Epithelial cell of esophagus (primary cell): ENCODE results near the gene KCTD21.
A peak's percentile ranks its signal among the peaks of the same experiment; 100 is the strongest.

Source experiments
- DNase-seq: peaks from one replicate; pipeline ENCODE4 v3.0.0; 2010; ENCODE audit warnings: low read depth
- H3K4me3 ChIP-seq: 2 replicates; pipeline ENCODE4 v1.5.1; 2011; ENCODE audit warnings: mild to moderate bottlenecking, low read length, control low read depth
- TF ChIP-seq, protein P1 (sequence below): IDR thresholded peaks from 2 replicates; pipeline ENCODE4 v1.5.1; 2011; ENCODE audit warnings: low read depth, mild to moderate bottlenecking, low read length, control low read depth, inconsistent platforms; ENCODE audit not compliant: insufficient read depth; ENCODE audit errors: missing control alignments

The KCTD21 gene

DNA sequence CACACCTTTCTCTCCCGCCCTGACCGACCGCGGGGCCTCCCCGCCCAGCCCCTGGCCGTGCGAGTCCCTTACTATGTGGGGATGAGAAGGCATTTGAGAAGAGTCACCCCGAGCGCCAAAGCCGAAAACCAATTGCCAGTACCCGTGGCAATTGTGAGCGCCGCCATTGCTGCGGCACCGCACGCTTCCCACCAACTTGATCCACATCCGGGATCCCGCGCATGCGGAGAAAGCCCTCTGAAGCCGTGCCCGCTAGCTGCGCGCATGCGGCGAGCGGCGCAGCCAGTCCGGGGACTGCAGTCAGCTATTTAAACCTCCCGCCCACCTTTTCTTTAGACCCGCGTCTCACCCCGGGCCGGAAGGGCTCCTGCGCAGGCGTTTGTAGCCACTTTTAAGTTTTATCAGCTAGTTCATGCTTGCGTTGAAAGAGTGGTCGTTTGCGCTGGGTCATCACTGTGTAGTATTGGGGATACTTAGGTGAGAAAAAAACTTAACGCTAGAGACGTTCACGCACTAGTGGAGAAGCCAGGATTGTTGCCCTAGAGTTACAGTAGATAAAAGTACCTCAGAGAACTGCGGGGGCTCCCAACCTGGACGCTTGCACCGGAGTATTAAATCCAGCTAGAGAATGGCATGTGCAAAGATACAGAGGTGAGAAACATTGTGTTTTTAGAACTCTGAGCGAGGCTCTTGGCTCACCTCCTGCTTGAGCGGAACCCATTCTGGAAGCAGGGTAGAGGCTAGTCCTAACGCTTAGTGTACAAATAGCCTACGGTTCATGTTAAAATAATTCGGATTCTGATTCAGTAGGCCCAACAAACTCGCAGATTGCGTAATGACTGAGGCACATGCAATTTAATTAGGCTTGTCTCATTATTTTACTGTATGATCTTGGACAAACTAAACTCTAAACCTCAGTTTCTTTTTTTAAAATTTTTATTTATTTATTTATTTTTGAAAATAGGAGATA, 48.7 kb downstream of the KCTD21 start, which contains the start of gene ALG8:
TSS of gene ALG8 (minus strand) at position 205 of the 970 bp plus-strand sequence. CDS start at position 167, 38 bp downstream.
- TF ChIP-seq, protein P1, sequence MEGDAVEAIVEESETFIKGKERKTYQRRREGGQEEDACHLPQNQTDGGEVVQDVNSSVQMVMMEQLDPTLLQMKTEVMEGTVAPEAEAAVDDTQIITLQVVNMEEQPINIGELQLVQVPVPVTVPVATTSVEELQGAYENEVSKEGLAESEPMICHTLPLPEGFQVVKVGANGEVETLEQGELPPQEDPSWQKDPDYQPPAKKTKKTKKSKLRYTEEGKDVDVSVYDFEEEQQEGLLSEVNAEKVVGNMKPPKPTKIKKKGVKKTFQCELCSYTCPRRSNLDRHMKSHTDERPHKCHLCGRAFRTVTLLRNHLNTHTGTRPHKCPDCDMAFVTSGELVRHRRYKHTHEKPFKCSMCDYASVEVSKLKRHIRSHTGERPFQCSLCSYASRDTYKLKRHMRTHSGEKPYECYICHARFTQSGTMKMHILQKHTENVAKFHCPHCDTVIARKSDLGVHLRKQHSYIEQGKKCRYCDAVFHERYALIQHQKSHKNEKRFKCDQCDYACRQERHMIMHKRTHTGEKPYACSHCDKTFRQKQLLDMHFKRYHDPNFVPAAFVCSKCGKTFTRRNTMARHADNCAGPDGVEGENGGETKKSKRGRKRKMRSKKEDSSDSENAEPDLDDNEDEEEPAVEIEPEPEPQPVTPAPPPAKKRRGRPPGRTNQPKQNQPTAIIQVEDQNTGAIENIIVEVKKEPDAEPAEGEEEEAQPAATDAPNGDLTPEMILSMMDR: no peak
- H3K4me3 ChIP-seq: peak within 1 kb of the TSS; percentile 99
- DNase-seq: peak; percentile 98

DNA sequence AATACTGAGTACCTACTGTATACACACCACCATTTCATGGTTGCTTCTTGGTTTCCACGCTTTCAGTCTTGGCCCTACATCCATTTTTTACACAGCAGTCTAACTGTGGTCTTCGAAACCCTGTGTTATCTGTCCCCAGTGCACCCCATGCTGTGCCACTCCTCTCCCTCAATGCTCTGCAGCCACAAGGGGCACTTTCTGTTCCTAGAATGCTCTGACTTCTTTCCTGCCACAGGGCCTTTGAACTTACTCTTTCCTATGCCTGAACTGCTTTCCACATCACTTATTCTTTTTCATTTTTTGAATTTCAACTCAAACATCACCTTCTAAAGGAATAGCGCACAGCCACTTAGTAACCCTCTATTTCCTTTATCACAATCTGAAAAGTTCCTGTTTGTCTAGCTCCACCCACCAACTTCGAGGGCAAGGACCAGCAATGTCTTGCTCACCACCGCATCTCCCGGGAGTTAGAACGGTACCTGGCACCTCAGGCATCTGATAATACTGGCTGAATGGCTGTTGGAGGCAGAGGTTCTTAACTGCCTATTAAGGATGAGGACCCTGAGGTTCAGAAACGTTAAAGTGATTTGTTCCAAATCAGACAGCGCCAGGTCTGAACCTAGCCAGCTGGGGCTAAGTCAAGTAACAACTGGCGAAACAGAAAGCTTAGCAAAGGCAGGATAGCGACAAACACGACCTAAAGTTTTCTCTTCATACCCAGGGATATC, 49.6 kb downstream of the KCTD21 start:
- TF ChIP-seq, protein P1: peak; percentile 14
- H3K4me3 ChIP-seq: peak overlapping the region; percentile 99
- DNase-seq: peak; percentile 57

- TF ChIP-seq, protein P1: no peak
- peak overlapping the region; percentile 99 for H3K4me3 ChIP-seq
- DNase-seq: peak; percentile 13
Measured at GRCh38 chr11:78138291-78138690, 50.1 kb downstream of the KCTD21 start.

GRCh38 chr11:78132475-78132874, 56.0 kb downstream of the KCTD21 start:
- no peak for DNase-seq
- no peak overlapping the region for H3K4me3 ChIP-seq
- TF ChIP-seq, protein P1: no peak

DNA sequence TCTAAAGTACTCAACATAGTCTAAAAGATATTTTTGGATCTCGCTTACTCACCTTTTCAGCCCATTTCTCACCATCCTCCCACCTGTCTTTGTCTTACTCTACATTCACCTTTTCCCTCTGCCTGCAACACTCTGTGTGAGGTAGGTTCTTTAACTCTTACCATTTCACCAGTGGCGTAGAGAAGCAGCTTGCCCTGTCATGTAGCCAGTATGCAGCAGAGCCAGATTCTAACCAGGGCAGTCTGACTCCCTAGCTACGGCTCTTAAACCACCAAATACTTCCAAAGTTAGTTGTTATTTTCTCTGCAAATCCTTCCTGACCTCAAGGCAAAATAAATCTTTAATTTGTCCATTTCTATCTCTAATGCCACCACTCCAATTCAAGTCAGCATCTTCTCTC, 56.5 kb downstream of the KCTD21 start:
- DNase-seq: peak; percentile 62
- TF ChIP-seq, protein P1: no peak
- H3K4me3 ChIP-seq: no peak overlapping the region

DNA sequence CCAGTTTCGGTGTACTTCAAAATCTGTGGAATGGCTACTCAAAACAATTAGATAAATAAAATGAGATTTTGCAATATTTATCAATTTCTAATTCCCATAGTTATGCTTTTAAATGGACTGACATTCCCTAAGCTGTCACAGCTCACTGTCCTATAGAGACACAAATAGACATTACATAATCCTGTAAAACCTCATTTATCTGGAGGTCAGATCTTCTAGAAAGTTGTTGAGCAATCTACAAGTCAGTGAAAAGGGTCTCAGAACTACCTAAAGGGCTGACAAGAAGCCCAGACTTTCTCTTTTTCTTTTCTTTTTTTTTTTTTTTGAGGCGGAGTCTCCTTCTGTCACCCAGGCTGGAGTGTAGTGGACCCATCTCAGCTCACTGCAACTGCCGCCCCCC, 61.0 kb downstream of the KCTD21 start:
- DNase-seq: no peak
- TF ChIP-seq, protein P1: no peak
- no peak overlapping the region for H3K4me3 ChIP-seq
